Activated naive CD8-positive, alpha-beta T cell (primary cell): ENCODE measurements around the gene ITPRIP.

Experiments used
- H3K27ac Mint-ChIP-seq: one replicate; pipeline ENCODE4 v1.8.0; 2021; ENCODE audit warnings: mixed read lengths
- H3K27me3 Mint-ChIP-seq: one replicate; pipeline ENCODE4 v1.8.0; 2021; ENCODE audit warnings: mixed read lengths
- H3K36me3 Mint-ChIP-seq: one replicate; pipeline ENCODE4 v1.8.0; 2021; ENCODE audit warnings: mixed read lengths
- H3K4me1 Mint-ChIP-seq: one replicate; pipeline ENCODE4 v1.8.0; 2021; ENCODE audit warnings: low read depth, mixed read lengths
- H3K4me3 Mint-ChIP-seq: one replicate; pipeline ENCODE4 v1.8.0; 2021; ENCODE audit warnings: mild to moderate bottlenecking, mixed read lengths
- H3K9me3 Mint-ChIP-seq: one replicate; pipeline ENCODE4 v1.8.0; 2021; ENCODE audit warnings: low read depth, mixed read lengths

ITPRIP gene

DNA sequence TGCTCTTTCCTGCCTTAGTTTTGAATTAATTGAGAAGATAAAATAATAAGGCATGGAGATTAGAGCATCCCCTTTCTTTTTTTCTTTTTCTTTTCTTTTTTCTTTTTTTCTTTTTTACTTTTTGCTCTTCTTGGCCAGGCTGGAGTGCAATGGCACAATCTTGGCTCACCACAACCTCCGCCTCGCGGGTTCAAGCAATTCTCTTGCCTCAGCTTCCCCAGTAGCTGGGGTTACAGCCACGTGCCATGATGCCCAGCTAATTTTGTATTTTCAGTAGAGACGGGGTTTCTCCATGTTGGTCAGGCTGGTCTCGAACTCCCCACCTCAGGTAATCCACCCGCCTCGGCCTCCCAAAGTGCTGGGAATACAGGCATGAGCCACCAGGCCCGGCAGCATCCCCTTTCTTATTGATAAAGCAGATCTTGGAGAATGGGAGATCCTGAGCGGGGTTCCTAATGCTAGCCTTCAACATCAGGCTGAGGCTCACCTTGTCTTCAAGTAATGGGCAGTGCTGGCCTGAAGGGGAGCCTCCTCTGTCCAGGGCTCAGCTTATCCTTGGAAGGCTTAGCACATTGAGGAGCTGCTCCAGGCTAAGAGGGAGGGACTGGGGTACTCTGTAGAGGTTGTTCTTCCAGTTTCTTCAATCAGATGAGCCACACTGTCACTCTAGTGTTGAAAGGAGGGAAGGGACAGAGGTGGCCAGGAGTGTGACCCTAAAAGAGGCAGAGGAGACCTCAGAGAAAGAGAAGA is 41.4 kb downstream of the ITPRIP start:
- Mint-ChIP-seq H3K27ac (no peak overlapping the region), H3K36me3 (no peaks in the 10 kb centered on the region), H3K4me3 (no peak overlapping the region), H3K9me3 (no peaks in the 10 kb centered on the region), H3K27me3 (no peaks in the 10 kb centered on the region), H3K4me1 (peaks cover 24% of the 10 kb centered on the region)

- Mint-ChIP-seq H3K27me3 (peaks cover 10% of the 10 kb centered on the region), H3K9me3 (no peaks in the 10 kb centered on the region), H3K27ac (no peak overlapping the region), H3K4me1 (peaks cover 12% of the 10 kb centered on the region), H3K4me3 (no peak overlapping the region), H3K36me3 (no peaks in the 10 kb centered on the region)
Observed at GRCh38 chr10:104293781-104294321, 44.4 kb downstream of the ITPRIP start.

DNA sequence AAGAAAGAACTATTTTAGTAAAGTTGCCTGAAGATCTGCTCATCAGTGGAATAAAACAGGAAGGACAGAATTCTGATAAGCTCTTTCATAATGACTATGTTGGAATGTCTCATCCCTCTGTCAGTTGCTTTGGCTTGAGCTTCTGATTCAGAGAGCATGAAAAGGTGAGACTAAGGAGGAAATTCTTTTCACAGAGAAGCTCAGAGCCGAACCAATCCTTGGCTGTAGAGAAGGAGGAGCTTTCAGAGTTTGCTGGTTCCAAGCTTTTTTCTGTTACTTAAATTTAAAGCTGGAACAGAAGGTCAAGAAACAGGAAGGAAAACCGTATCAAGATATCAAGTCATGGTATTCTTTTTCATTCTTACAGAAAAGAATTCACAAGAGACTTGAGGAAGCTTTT is 45.3 kb downstream of the ITPRIP start:
- Mint-ChIP-seq H3K4me3 (no peak overlapping the region), H3K36me3 (no peaks in the 10 kb centered on the region), H3K27ac (no peak overlapping the region), H3K27me3 (peaks cover 12% of the 10 kb centered on the region), H3K4me1 (peaks cover 12% of the 10 kb centered on the region), H3K9me3 (no peaks in the 10 kb centered on the region)

DNA sequence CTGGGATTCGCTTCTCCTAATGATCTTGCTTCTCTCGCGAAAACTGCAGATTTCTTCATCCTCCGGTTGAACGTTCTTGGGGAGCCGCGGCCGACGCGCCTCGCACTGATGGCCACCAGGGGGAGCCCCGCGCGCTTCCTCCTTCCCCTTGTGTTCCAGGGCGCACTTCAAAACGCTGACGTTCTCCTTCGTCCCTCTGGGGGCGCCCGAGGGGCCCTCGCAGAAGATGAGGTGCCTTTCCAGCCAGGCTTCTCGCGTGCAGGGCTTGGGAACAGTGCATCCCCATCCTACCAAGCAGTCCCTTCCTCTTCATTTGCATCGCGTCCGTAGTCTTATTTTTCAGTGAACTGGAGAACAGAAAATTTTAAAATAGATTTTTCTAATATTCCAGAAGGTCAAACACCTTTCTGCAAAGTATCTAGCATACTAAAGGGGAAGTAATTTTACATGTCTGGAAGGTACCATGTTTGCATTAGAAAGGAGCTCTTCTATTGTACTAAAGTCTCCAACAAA is 46.8 kb downstream of the ITPRIP start:
- H3K27ac Mint-ChIP-seq = no peak overlapping the region

GRCh38 chr10:104288355-104288754 is 49.9 kb downstream of the ITPRIP start:
- Mint-ChIP-seq H3K4me3 (no peak overlapping the region), H3K9me3 (no peaks in the 10 kb centered on the region), H3K27me3 (peaks cover 12% of the 10 kb centered on the region), H3K27ac (no peak overlapping the region), H3K4me1 (peaks cover 12% of the 10 kb centered on the region), H3K36me3 (peaks cover 2% of the 10 kb centered on the region)

More for the DNA sequence above, 46.8 kb downstream of the ITPRIP start:
- peaks cover 12% of the 10 kb centered on the region for H3K4me1 Mint-ChIP-seq
- no peaks in the 10 kb centered on the region for H3K9me3 Mint-ChIP-seq
- no peak overlapping the region for H3K4me3 Mint-ChIP-seq
- H3K27me3 Mint-ChIP-seq = peaks cover 12% of the 10 kb centered on the region
- H3K36me3 Mint-ChIP-seq = peaks cover 2% of the 10 kb centered on the region

DNA sequence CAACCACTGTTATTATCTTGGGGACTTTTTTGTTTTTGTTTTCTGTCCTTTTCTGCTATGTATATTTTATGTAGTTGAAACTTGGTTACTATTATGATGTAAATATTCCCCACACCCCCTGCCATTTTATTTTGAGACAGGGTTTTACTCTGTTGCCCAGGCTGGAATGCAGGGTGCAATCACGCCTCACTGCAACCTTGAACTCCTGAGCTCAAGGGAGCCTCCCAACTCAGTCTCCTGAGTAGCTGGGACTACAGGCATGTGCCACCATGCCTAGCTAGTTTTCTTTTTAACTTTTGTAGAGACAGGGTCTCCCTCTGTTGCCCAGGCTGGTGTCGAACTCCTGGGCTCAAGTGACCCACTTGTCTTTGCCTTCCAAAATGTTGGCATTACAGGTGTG is 51.3 kb downstream of the ITPRIP start:
- Mint-ChIP-seq H3K27ac (no peak overlapping the region), H3K4me3 (no peak overlapping the region), H3K36me3 (peaks cover 2% of the 10 kb centered on the region), H3K9me3 (no peaks in the 10 kb centered on the region), H3K27me3 (peaks cover 12% of the 10 kb centered on the region), H3K4me1 (peaks cover 7% of the 10 kb centered on the region)

DNA sequence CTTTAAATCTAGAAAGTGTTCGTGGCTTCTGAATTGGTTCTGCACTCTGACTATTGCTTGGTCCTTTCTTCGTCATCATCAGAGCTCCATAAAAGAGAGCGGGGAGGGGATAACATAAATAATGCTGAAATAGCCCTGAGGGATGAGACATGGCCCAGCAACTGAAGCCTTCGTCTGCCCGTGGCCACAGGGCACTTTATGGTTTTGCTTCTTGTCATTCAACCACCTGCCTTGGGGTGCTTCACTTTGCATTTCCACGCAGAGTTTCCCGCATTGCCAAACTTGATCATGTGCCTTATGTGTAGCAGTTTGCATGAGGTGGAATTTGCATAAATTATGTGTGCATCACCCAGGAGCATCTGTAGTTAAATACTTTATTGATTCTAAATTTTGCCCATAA is 53.4 kb downstream of the ITPRIP start:
- Mint-ChIP-seq H3K4me1 (no peaks in the 10 kb centered on the region), H3K9me3 (no peaks in the 10 kb centered on the region), H3K27ac (no peak overlapping the region), H3K36me3 (peaks cover 4% of the 10 kb centered on the region), H3K4me3 (no peak overlapping the region), H3K27me3 (peaks cover 6% of the 10 kb centered on the region)

DNA sequence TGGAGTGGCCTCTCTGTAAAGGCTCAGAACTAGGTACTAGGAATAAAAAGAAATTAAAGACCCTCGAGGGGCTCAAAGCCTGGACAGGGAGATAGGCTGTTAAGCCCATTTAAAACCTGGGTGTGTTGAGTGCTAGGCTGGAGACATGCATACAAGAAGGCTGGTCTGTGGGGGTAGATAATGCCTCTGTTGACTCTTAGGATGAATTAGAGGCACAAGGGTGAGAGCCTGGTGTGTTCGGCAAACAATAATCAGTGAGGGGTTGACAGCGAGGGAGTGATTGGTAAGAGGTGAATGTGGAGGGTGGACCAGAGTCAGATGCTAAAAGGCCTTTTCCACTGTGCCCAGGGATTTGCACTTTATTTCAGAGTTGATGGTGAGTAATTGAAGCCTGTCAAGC is 56.6 kb downstream of the ITPRIP start:
- no peaks in the 10 kb centered on the region for H3K4me1 Mint-ChIP-seq
- peaks cover 2% of the 10 kb centered on the region for H3K27me3 Mint-ChIP-seq
- no peak overlapping the region for H3K4me3 Mint-ChIP-seq
- H3K9me3 Mint-ChIP-seq = no peaks in the 10 kb centered on the region
- peaks cover 2% of the 10 kb centered on the region for H3K36me3 Mint-ChIP-seq
- H3K27ac Mint-ChIP-seq = no peak overlapping the region

DNA sequence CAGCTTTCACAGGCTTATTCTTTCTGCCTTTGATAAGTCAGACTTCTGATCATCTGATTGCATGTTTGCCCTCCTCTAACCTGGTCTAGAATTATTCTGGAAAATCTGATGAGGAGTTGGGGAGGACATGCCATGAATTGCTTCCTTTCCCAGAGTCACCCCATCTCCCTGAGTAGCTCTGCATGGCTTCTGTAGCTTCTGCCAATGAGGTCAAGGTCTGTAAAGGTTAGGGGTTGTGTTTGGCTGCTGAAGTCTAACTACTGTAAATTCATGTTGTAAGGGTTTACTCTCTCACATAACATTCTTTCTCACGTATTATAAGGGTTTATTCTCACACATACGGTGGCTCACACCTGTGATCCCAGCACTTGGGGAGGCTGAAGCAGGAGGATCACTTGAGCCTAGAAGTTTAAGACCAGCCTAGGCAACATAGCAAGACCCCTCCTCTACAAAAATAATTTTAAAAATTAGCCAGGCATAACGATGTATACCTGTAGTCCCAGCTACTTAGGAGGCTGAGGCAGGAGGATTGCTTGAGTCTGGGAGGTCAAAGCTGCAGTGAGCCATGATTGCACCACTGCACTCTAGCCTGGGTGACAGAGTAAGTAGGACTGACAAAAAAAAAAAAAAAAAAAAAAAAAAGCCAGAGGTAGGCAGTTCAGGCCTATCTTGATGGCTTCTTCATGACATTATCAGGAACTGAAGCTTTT is 58.6 kb downstream of the ITPRIP start:
- no peak overlapping the region for H3K27ac Mint-ChIP-seq

DNA sequence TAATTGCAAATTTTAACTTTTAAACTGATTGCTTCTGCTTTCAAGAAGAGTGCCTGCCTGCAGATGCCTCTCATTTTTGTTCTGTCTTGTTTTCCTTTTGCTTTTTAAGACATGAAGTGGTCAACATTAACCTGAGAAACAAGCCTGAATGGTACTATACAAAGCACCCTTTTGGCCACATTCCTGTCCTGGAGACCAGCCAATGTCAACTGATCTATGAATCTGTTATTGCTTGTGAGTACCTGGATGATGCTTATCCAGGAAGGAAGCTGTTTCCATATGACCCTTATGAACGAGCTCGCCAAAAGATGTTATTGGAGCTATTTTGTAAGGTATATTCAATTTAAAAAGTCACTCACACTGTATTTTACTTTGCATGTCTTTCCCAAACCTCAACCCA is 60.5 kb downstream of the ITPRIP start:
- no peak overlapping the region for H3K27ac Mint-ChIP-seq
- peaks cover 3% of the 10 kb centered on the region for H3K4me1 Mint-ChIP-seq
- H3K9me3 Mint-ChIP-seq = no peaks in the 10 kb centered on the region
- H3K4me3 Mint-ChIP-seq = no peak overlapping the region
- H3K27me3 Mint-ChIP-seq = peaks cover 4% of the 10 kb centered on the region
- H3K36me3 Mint-ChIP-seq = peaks cover 2% of the 10 kb centered on the region

More for the DNA sequence above, 58.6 kb downstream of the ITPRIP start:
- Mint-ChIP-seq H3K4me3 (no peak overlapping the region), H3K36me3 (peaks cover 2% of the 10 kb centered on the region), H3K27me3 (peaks cover 4% of the 10 kb centered on the region), H3K9me3 (no peaks in the 10 kb centered on the region), H3K4me1 (no peaks in the 10 kb centered on the region)

DNA sequence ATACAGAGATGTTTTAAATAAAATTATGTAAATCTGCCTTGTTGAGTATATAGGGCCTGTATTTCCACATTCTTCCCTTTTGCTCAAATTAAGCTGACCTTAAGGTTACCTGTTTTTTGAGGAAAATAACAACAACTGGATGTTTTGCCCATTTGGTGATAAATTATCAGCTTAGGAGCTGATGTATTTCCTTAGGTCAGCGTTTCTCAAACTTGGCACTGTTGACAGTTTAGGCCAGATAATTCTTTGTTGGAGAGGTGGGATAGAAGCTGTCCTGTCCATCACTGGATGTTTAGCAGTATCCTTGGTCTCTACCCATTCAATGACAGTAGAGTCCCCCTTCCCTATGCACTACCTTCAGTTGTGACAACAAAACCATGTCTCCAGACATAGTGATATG is 62.1 kb downstream of the ITPRIP start:
- peaks cover 4% of the 10 kb centered on the region for H3K27me3 Mint-ChIP-seq
- no peak overlapping the region for H3K4me3 Mint-ChIP-seq
- no peaks in the 10 kb centered on the region for H3K9me3 Mint-ChIP-seq
- H3K4me1 Mint-ChIP-seq = peaks cover 3% of the 10 kb centered on the region
- no peak overlapping the region for H3K27ac Mint-ChIP-seq
- H3K36me3 Mint-ChIP-seq = no peaks in the 10 kb centered on the region

DNA sequence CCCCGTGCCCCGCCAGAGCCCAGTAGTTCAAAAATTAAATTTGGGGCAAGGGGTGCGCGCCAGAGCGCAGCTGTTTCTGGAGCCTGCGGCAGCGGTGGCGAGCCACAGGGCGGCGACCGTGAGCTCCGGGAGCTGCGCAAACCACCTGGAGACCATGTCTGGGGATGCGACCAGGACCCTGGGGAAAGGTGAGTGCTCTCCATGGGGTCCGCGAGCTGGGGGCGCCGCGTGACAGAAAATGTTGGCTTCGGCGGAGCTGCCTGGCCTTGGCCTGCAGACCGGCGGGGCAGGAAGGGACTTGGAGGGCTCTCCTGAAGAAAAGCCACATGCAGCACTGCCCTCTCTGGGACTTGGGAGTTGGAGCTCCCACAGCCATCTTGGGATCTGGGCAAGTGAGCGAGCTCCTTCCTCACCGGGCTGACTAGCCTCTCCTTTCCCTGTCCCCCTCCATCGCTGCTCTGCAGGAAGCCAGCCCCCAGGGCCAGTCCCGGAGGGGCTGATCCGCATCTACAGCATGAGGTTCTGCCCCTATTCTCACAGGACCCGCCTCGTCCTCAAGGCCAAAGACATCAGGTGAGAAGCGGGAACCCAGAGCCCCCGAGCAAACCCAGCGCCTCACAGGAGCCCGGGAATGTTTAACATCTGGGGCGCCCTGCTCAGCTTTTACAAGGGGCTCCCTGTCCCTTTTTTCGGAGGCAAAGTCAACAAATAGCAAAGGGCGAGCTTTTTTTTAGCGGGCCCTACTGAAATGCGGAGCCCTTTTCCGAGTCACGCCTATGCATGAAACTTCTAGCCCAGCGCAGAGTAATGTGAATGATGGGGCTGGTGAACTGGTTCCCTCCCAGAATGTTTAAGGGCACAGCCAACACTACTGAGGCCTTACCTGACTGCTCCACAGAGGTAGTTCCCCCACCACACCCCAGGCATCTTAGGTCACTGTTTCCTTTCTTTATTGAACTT is 63.2 kb downstream of the ITPRIP start:
- no peaks in the 10 kb centered on the region for H3K36me3 Mint-ChIP-seq
- H3K27ac Mint-ChIP-seq = no peak overlapping the region
- peaks cover 4% of the 10 kb centered on the region for H3K27me3 Mint-ChIP-seq
- H3K4me1 Mint-ChIP-seq = peaks cover 4% of the 10 kb centered on the region
- H3K4me3 Mint-ChIP-seq = peak overlapping the region; percentile 27
- no peaks in the 10 kb centered on the region for H3K9me3 Mint-ChIP-seq

DNA sequence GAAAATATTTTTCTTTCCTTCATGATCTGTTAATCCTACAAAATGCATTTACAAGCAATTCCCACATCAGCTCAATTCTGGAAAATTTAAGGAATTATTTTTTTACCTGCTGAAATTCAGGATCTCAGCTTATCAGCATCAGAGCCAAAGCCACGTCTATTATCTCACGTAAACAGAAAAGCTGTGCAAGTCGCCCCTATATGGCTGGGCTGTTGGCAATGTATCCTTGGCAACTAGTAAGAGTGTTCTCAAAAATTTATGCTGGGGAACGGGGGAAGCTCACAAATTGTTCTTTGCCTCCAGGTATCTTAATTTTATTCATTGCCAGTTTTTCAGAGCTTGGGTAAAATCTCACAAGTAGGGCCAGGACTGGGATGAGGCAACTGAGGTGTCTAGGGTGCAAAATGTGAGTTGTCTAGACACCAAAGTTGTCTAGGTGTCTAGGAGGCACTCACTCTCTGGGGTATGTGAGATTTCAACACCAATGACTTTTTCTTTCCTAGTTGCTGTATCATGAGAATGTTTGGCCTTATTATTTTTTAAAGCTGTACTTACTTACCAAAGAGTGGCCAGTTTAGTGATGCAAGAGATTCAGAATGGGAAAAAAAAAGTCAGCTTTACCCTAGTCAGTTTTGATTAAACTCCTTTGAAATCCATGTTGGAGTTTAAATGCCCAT is 64.2 kb downstream of the ITPRIP start:
- Mint-ChIP-seq H3K4me1 (peaks cover 9% of the 10 kb centered on the region), H3K4me3 (no peak overlapping the region), H3K36me3 (no peaks in the 10 kb centered on the region), H3K27ac (no peak overlapping the region), H3K9me3 (no peaks in the 10 kb centered on the region), H3K27me3 (peaks cover 4% of the 10 kb centered on the region)

GRCh38 chr10:104273286-104273685 is 65.0 kb downstream of the ITPRIP start:
- Mint-ChIP-seq H3K9me3 (no peaks in the 10 kb centered on the region), H3K4me3 (no peak overlapping the region), H3K36me3 (no peaks in the 10 kb centered on the region), H3K27me3 (peaks cover 2% of the 10 kb centered on the region), H3K4me1 (peaks cover 10% of the 10 kb centered on the region), H3K27ac (no peak overlapping the region)
